ES-I3 (cell line): ENCODE measurements around the gene TEX28.
"Not testable (repeated sequence)": the region's sequence is repeated elsewhere in the genome, so short reads cannot be mapped to it uniquely, and the experiment has no call there.

Experiments
- H3K36me3 ChIP-seq: 2 replicates; pipeline ENCODE4 v1.6.1; 2013; ENCODE audit warnings: mild to moderate bottlenecking, low read length, control low read depth, moderate library complexity; ENCODE audit not compliant: insufficient read depth
- H3K4me1 ChIP-seq: 2 replicates; pipeline ENCODE4 v1.6.1; 2013; ENCODE audit warnings: mild to moderate bottlenecking, control low read depth, low read length; ENCODE audit not compliant: insufficient read depth
- H3K9ac ChIP-seq: 2 replicates; pipeline ENCODE4 v1.6.1; 2013; ENCODE audit warnings: low read depth, mild to moderate bottlenecking, low read length, moderate library complexity
- H3K9me3 ChIP-seq: 2 replicates; pipeline ENCODE4 v1.6.1; 2013; ENCODE audit warnings: mild to moderate bottlenecking, low read length, moderate library complexity; ENCODE audit not compliant: control insufficient read depth, insufficient read depth

The TEX28 gene, protein sequence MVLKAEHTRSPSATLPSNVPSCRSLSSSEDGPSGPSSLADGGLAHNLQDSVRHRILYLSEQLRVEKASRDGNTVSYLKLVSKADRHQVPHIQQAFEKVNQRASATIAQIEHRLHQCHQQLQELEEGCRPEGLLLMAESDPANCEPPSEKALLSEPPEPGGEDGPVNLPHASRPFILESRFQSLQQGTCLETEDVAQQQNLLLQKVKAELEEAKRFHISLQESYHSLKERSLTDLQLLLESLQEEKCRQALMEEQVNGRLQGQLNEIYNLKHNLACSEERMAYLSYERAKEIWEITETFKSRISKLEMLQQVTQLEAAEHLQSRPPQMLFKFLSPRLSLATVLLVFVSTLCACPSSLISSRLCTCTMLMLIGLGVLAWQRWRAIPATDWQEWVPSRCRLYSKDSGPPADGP

DNA sequence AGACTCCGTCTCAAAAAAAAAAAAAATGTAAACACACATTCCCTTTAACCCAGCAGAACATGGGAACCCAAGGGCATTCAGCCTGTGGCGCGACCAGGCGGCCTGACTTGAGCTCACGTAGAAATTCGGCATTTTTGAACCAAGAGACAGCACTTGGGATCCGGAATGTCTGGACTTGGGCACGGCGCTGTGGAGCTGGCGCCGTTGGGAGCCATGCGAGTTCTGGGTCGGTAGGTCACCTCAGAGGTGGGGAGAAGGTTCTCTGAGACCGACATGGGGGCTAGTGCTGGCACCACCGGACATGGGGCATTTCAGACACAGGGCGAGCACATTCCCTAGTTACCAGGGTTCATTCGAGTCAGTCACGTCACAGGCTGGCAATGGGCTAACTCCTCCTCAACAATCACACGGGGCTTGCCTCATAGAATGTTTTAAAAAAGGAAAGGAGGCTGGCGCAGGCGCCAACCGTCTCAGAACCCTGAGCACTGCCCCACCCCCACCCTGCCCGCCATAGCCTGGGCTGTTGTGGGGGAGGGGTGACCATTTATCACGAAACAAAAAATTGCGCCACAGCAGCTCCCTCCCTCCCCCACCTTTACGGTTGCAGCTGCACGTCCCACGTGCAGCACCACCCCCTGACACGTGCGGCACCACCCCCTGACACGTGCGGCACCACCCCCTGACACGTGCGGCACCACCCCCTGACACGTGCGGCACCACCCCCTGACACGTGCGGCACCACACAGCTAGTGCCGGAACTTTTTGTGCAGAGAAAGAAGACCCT is at the start of gene TEX28:
TSS of gene TEX28 (minus strand) at position 334 of the 784 bp plus-strand sequence. CDS start 3,007 bp downstream, outside the sequence.
- H3K9me3 ChIP-seq, result peaks cover 10% of the 10 kb centered on the region; the same call in 1 of the 2 replicates

DNA sequence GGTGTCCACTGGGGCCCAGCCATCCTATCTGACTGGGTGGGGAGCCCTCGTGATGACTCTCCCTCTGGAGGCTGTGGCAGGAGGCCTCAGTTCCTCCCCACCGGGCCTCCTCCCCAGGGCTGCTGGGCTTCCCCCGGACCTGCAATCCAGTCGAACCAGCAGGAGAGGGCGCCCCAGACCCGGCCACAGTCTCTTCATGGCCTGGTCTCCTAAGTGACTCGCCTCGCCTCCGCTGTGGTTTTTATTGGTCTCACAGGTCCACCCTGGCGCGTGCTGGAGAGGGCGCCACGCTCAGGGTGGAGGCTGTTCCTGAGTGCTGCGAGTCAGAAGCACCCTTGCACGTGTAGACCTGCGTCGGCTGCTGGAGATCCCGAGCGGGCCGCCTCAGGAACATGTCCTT is 48.7 kb upstream of the TEX28 start:
- not testable (repeated sequence) for H3K4me1 ChIP-seq, H3K36me3 ChIP-seq, H3K9me3 ChIP-seq, H3K9ac ChIP-seq

More for the DNA sequence above, at the start of gene TEX28:
- H3K4me1 ChIP-seq, result no peaks in the 10 kb centered on the region
- H3K36me3 ChIP-seq, result no peaks in the 10 kb centered on the region
- H3K9ac ChIP-seq, result no peak within 1 kb of the TSS

DNA sequence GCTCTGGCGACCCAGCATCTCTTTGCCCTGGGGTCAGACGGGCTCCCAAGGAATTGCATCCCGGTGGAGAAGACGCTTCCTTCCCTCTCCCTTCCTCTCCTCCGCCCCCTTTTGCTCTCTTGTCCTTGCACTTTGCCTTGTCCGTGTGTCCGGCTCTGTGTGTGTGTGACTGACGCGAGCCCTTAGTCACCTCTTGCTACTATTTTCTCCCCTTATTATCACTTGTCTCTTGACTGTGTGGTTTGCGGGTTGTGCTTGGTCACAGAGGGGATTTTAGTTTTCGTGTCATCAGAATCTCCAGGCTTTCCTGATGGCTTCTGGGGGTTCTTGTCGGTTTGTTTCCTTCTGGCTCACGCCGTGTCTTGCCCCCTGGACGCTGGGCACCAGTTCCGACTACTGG is 48.1 kb upstream of the TEX28 start:
- not testable (repeated sequence) for H3K9ac ChIP-seq, H3K4me1 ChIP-seq, H3K36me3 ChIP-seq, H3K9me3 ChIP-seq

DNA sequence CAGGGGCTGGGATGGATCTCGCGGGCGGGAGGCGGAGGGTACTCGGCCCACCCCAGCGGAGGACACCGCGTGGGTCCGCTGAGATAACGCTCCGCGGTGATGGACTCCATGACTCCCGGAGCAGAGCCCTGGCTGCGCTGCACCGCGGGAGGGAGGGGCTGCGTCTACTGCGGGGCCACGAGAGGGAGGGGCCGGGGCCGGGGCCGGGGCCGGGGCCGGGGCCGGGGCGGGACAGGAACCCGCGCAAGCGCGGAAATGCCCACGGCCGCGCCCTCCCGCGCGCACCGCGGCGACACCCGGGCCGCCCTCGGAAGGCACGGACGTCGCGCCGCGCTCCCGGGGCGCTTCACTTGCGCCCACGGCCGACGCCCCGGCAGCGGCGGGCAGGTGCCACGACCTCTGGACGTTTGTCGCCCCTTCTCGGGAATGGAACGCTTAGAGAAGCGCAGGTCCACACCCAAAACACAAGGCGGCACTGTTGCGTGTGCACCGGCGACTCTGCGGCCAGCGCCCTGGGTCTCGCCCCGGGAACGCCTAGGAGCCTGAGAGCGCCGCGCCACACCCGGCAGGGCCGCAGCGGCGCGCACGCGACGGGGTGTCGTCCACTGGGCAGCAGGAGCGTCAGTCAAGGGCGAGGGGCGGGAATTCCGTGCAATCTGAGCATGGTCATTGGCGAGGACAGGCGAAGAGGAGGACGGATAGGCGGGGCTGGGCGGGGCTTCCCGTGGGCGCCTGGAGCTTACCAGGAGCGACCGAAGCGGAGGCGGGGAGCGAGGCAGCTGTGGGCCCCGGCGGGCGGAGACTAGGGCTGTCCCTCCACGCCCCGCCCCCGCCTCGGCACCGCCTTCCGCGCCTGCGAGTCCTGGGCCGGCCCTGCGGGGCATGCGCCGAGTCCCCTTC is 46.7 kb upstream of the TEX28 start:
- not testable (repeated sequence) for H3K4me1 ChIP-seq, H3K9ac ChIP-seq, H3K9me3 ChIP-seq, H3K36me3 ChIP-seq

DNA sequence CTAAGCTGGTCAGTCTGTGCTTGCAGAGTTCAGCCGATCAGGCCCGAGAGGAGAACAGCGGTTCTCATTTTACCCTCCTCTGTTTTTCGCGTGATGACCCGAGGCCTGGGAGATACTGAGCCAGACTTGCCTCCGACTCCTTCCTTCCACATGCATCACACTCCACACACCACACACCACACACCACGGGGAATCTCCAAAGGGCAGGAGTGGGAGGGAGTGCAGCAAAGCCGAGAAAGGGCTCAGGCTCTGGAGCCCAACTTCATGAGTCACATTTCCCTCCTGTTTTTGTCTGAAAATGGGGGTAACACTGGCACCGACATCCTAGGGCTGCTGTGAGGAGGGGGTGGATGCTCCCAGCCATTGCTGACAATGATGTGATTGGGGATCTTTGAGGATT is 39.6 kb upstream of the TEX28 start:
- Histone ChIP-seq H3K9me3 (no peaks in the 10 kb centered on the region), H3K4me1 (no peaks in the 10 kb centered on the region), H3K9ac (no peak overlapping the region), H3K36me3 (no peaks in the 10 kb centered on the region)

DNA sequence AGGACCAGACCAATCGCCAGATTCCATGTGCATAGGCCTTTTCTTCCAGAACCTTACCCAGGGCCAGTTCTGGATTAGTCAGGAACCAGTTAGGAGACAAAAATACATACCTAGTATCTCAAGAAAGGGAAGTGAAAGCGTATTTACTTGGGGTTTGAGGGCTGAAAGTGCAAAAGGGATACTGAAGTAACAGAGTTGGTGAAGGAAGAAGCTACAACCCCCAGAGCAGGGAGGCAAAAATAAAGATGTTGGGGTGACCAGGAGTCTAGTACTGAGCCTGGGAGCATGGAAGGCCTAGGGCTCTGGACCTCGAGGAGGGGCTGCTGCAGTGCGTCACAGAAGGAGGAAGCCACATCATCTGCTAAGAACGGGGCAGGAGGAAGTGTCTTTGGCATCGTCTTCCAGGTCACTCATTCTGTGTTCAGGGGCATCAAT is 38.9 kb upstream of the TEX28 start:
- Histone ChIP-seq H3K9me3 (no peaks in the 10 kb centered on the region), H3K4me1 (no peaks in the 10 kb centered on the region), H3K36me3 (no peaks in the 10 kb centered on the region), H3K9ac (no peak overlapping the region)

DNA sequence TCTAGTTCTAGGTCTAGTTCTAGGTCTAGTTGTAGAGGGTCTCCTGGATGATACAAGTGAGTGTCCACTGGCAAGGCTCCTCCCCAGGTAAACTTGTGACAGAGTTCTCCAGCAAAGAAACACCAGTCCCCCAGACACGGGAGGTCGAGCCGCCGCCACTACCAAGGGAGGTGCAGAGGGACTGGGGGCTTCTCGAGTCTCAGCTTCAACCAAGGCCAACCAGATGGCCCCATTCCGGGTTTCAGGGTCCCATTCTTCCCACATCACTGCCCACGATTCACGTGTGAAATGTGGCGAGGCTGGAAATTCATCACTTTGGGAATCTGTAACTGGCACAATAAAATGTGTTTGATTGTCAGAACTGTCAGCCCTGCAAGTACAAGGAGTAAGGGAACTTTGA is 38.2 kb upstream of the TEX28 start:
- Histone ChIP-seq H3K4me1 (no peaks in the 10 kb centered on the region), H3K9ac (no peak overlapping the region), H3K9me3 (no peaks in the 10 kb centered on the region), H3K36me3 (no peaks in the 10 kb centered on the region)

DNA sequence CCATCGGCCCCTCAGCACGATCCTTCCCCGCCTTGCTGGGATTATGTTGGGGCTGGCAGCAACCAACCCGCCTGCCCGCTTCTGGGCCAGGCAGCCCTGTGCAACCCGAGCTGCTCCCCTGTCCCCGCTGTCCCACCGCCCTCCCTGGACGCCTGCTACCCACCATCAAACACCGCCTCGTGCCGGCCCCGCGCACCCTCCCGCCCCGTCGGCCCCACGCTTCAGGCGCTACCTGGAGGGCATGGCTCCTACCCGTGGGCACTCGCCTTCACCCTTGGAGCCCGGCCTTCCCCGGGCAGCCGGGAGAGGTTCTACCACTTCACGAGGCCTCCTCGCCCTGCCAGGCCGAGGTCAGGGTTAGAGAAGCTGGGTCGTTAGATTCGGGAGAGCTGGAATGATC is 37.6 kb upstream of the TEX28 start:
- H3K9ac ChIP-seq, result no peak overlapping the region
- no peaks in the 10 kb centered on the region for H3K36me3 ChIP-seq
- no peaks in the 10 kb centered on the region for H3K9me3 ChIP-seq
- H3K4me1 ChIP-seq, result no peaks in the 10 kb centered on the region

DNA sequence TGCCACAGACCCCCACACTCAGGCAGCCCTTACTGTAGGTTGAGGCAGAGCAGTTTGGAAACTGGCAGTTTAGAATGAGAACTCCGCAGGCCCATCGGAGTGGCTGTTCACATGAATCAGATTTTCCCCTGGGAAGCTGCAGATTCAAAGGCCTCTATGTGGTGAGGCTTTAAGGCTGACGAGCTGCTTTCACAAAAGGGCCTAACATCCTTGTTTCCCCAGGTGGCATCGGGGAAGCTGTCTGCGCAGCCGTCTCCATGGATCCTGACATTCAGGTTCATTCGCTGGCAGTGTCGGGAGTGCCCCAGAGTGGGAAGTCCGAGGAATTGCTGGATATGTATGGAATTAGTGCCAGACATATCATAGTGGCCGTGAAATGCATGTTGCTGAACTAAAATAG is 34.4 kb upstream of the TEX28 start:
- Histone ChIP-seq H3K9me3 (no peaks in the 10 kb centered on the region), H3K4me1 (no peaks in the 10 kb centered on the region), H3K9ac (no peak overlapping the region), H3K36me3 (no peaks in the 10 kb centered on the region)

DNA sequence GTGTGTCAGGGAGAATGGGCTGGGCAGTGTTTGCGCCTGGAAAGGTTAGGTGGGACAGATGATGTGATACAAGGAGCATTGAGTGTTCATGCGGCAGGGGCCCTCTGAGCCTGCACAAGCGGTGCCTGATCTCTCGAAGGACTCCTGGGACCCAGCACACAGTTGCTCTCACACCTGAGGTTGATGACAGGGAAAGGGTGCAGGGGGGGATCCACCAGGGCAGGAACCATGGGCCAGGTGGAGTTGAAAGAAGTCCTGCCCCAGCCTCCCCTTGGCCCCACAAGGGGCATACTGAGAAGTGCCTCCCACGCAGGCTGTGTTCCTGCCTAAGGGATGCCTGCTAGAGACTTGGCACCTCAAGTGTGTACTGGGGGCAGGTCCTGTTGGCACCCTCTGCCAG is 33.7 kb upstream of the TEX28 start:
- Histone ChIP-seq H3K4me1 (no peaks in the 10 kb centered on the region), H3K9me3 (no peaks in the 10 kb centered on the region), H3K9ac (no peak overlapping the region), H3K36me3 (no peaks in the 10 kb centered on the region)

DNA sequence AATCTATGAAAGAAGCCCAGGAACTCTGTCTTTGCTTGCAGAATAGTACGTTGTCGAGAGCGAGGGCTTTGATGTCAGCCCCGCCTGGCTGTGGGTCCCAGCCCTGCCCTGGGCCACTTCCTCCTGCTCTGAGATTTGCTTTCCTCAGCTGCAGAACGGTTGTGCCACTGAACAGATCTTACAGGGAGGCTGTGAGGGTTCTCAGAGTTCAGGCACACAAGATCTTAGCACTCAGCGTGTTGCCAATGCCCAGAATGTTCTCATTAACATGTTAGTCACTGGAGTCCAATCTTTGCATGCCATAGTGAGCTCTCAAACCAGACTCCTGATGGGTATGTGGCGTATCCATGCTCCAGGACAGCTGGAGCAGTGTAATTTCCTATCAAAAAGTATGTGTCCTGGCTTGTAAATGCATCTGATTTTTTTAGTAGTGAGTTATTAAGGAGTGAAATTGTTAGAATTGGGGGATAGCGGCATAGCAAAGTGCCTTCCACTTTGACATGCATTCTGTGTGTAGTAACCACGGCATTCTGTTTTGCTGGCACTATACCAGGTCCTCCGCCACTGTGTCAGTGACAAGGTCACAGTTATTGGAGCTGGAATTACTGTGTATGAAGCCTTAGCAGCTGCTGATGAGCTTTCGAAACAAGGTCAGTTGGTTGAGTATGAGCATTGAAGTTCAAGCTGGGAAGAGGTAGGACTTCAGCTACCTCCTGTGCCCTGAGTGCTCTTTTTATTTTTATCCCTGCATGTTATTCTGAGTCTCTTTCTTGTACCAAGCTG is 32.3 kb upstream of the TEX28 start:
- no peaks in the 10 kb centered on the region for H3K4me1 ChIP-seq
- no peak overlapping the region for H3K9ac ChIP-seq
- H3K9me3 ChIP-seq, result no peaks in the 10 kb centered on the region
- no peaks in the 10 kb centered on the region for H3K36me3 ChIP-seq

DNA sequence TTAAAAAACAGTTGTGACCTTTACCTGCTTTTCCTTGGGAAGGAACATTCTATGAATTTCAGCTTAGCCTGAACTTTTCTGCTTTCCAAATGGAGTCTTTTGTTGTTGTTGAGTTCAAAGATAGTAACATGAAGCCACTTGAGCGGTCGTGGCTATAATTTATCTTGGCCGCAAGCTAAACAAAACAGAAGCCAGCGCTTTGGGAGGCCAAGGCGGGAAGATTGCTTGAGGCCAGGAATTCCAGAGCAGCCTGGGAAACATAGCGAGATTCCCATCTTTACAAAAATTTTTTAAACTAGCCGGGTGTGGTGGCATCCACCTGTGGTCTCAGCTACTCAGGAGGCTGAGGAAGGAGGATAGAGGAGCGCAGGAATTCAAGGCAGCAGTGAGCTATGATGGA is 30.6 kb upstream of the TEX28 start:
- no peak overlapping the region for H3K9ac ChIP-seq
- H3K4me1 ChIP-seq, result no peaks in the 10 kb centered on the region
- no peaks in the 10 kb centered on the region for H3K36me3 ChIP-seq
- H3K9me3 ChIP-seq, result no peaks in the 10 kb centered on the region

DNA sequence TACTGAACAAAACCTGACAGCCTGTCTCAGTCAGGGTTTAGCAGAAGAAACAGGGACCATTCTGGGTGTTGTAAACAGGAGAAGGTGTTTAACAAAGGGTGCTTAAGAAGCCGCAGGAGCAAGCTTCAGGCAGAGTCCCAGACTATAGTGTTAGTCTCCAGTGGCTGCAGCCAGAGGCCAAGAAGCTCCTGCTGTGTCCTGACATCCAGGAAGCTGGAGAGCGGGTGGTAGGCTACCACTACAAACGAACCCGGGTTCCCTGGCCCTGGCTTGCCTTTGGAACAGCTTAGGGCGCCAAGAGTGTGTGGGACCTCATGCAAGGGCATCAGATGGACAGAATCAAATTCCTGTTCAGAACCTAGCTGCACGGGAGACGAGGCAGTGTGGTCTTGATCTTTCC is 28.6 kb upstream of the TEX28 start:
- no peaks in the 10 kb centered on the region for H3K4me1 ChIP-seq
- no peaks in the 10 kb centered on the region for H3K36me3 ChIP-seq
- H3K9me3 ChIP-seq, result no peaks in the 10 kb centered on the region
- no peak overlapping the region for H3K9ac ChIP-seq

DNA sequence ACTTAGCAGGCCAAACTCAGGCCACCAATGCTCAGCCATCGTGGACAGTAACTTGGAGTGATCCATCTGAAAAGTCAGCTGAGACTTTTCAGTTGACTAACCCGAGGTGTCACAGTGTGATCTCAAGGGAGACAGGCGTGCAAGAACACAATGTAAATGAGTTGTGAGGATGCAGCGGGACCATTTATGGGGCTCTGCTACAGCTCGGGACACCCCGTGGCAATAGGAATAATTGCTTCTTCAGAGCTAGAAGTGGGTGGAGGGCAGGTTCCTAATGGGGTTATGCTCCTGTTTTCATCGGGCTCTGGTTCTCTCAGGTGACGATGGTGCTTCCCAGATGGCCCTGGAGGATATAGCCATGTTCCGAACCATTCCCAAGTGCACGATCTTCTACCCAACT is 28.0 kb upstream of the TEX28 start:
- Histone ChIP-seq H3K9me3 (no peaks in the 10 kb centered on the region), H3K9ac (no peak overlapping the region)

More for the DNA sequence above, 28.0 kb upstream of the TEX28 start:
- H3K4me1 ChIP-seq, result no peaks in the 10 kb centered on the region
- no peaks in the 10 kb centered on the region for H3K36me3 ChIP-seq
